ENCODE measurements around the gene SUPT6H. TPM values are rescaled to one million over a fixed set of nuclear protein-coding genes. Genes with fewer than 3 reads are reported as not detected.

The SUPT6H gene
- total RNA-seq, 1 donor from 2014 or later = 29.9 TPM

- H3K27ac ChIP-seq = no peak overlapping the region
These were observed 17.8 kb upstream of the SUPT6H start for GRCh38 chr17:28643983-28644786.

DNA sequence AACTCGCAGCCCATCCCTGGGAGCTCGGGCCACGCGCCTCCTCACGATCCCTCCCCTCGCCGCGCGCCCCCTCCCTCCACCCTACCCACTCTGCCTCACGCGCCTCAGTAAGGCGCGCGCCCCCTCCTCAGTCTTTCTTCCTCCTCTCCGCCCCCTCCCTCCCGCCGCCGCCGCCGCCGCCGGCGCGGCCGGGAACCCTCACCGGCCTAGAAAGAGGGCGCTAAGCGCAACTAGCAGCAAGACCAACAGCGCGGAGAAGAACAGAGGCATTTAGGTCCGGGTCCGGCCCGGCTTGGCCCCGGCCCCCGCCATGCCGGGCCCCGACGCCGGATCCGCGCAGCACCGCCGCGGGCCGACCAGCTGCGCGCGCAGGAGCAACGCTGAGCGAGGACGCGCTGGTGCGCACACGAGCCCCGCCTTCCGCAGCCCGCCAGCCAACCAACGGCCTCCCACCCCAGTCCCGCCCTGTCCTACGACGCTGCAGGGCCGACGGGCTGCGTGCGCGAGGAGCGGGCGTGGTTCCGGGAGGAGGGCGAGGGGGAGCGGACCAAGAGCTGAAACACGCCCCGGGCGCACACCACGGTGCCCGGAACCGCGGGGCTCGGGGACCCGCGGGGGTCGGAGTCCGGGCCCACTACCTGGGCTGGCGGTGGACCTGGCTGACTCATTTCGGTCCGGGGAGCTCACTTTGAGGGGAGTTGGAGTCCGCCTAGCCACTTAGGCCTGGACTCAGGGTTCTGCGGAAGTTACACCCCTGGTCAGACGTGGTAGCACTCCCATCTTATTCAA, 17.0 kb upstream of the SUPT6H start, which contains the start of gene BLTP2:
TSS of gene BLTP2 (minus strand) at position 372 of the 789 bp plus-strand sequence. CDS start at position 270, 102 bp downstream.
- Mint-ChIP-seq H3K9me3 (no peaks in the 10 kb centered on the region), H3K4me3 (peak within 1 kb of the TSS; percentile 94), H3K27ac (peak within 1 kb of the TSS; percentile 48), H3K36me3 (peaks cover 13% of the 10 kb centered on the region), H3K4me1 (peaks cover 25% of the 10 kb centered on the region), H3K27me3 (ENCODE audit: insufficient read depth, low read depth) (peaks cover 6% of the 10 kb centered on the region)
- no peaks in the 10 kb centered on the region for H3K9me3 ChIP-seq (ENCODE audit: low read depth)
- TF ChIP-seq EZH2phosphoT487 (IDR thresholded peaks at IDR 0.05) (no peak), EZH2 (IDR thresholded peaks at IDR 0.05) (no peak), CTCF (IDR thresholded peaks at IDR 0.05) (no peak)
- peak within 1 kb of the TSS; percentile 96 for H3K4me2 ChIP-seq
- H3F3A ChIP-seq (ENCODE audit: low read depth) = peaks cover 33% of the 10 kb centered on the region
- peak within 1 kb of the TSS; percentile 55 for H3K27ac ChIP-seq
- peak within 1 kb of the TSS; percentile 80 for H2AFZ ChIP-seq (replicated peaks)
- peak within 1 kb of the TSS; percentile 68 for H3K9ac ChIP-seq
- DNase-seq (ENCODE audit: low spot score) = peak; percentile 97
- H3K4me3 ChIP-seq = peak within 1 kb of the TSS; percentile 85
- peaks cover 6% of the 10 kb centered on the region for H3K4me1 ChIP-seq
- peaks cover 39% of the 10 kb centered on the region for H3K79me2 ChIP-seq (ENCODE audit: low read depth)
- peaks cover 12% of the 10 kb centered on the region for H3K36me3 ChIP-seq
- H4K20me1 ChIP-seq (ENCODE audit: low read depth) = peaks cover 24% of the 10 kb centered on the region
- no peaks in the 10 kb centered on the region for H3K27me3 ChIP-seq

More at GRCh38 chr17:28643983-28644786, 17.8 kb upstream of the SUPT6H start:
- Histone ChIP-seq H3K79me2 (ENCODE audit: low read depth) (peaks cover 39% of the 10 kb centered on the region), H3K4me1 (peaks cover 6% of the 10 kb centered on the region), H2AFZ (replicated peaks) (peak overlapping the region; percentile 80), H3K4me2 (peak overlapping the region; percentile 96), H3F3A (ENCODE audit: low read depth) (peaks cover 33% of the 10 kb centered on the region), H3K27me3 (no peaks in the 10 kb centered on the region), H3K36me3 (peaks cover 12% of the 10 kb centered on the region), H3K9ac (peak overlapping the region; percentile 68), H3K9me3 (ENCODE audit: low read depth) (no peaks in the 10 kb centered on the region), H3K4me3 (peak overlapping the region; percentile 85), H4K20me1 (ENCODE audit: low read depth) (peaks cover 28% of the 10 kb centered on the region)
- peaks cover 6% of the 10 kb centered on the region for H3K27me3 Mint-ChIP-seq (ENCODE audit: insufficient read depth, low read depth)
- H3K36me3 Mint-ChIP-seq = peaks cover 20% of the 10 kb centered on the region
- peak; percentile 76 for DNase-seq (ENCODE audit: low spot score)
- H3K9me3 Mint-ChIP-seq = no peaks in the 10 kb centered on the region
- peak overlapping the region; percentile 94 for H3K4me3 Mint-ChIP-seq
- TF ChIP-seq EZH2phosphoT487 (IDR thresholded peaks at IDR 0.05) = no peak
- TF ChIP-seq CTCF (IDR thresholded peaks at IDR 0.05) = peak; percentile 60
- no peak for TF ChIP-seq EZH2 (IDR thresholded peaks at IDR 0.05)
- H3K4me1 Mint-ChIP-seq = peaks cover 25% of the 10 kb centered on the region
- peak overlapping the region; percentile 48 for H3K27ac Mint-ChIP-seq

GRCh38 chr17:28645576-28645939, 16.4 kb upstream of the SUPT6H start:
- H3K27ac Mint-ChIP-seq = no peak overlapping the region
- Histone ChIP-seq H3K4me3 (peak overlapping the region; percentile 85), H3K9me3 (ENCODE audit: low read depth) (no peaks in the 10 kb centered on the region), H2AFZ (replicated peaks) (peak overlapping the region; percentile 77), H3K36me3 (peaks cover 12% of the 10 kb centered on the region), H3F3A (ENCODE audit: low read depth) (peaks cover 33% of the 10 kb centered on the region), H3K4me2 (peak overlapping the region; percentile 96), H4K20me1 (ENCODE audit: low read depth) (peaks cover 22% of the 10 kb centered on the region), H3K79me2 (ENCODE audit: low read depth) (peaks cover 39% of the 10 kb centered on the region), H3K4me1 (peaks cover 6% of the 10 kb centered on the region), H3K9ac (no peak overlapping the region), H3K27ac (no peak overlapping the region), H3K27me3 (no peaks in the 10 kb centered on the region)
- peak overlapping the region; percentile 74 for H3K4me3 Mint-ChIP-seq
- peaks cover 25% of the 10 kb centered on the region for H3K4me1 Mint-ChIP-seq
- H3K36me3 Mint-ChIP-seq = peaks cover 10% of the 10 kb centered on the region
- peaks cover 6% of the 10 kb centered on the region for H3K27me3 Mint-ChIP-seq (ENCODE audit: insufficient read depth, low read depth)
- no peak for DNase-seq (ENCODE audit: low spot score)
- no peak for TF ChIP-seq CTCF (IDR thresholded peaks at IDR 0.05)
- no peak for TF ChIP-seq EZH2phosphoT487 (IDR thresholded peaks at IDR 0.05)
- TF ChIP-seq EZH2 (IDR thresholded peaks at IDR 0.05) = no peak
- H3K9me3 Mint-ChIP-seq = no peaks in the 10 kb centered on the region

Measured in neural progenitor cell (in vitro differentiated cells).